Esophagus squamous epithelium (tissue), 5 donors: ENCODE data around the gene BRINP3. TPM values are rescaled to one million over a fixed set of nuclear protein-coding genes. Genes with fewer than 3 reads are reported as not detected.

ENCODE experiments used
- DNase-seq: peaks from one replicate; lab custom pipeline; 2025; lab: John Stamatoyannopoulos, UW
- H3K27ac ChIP-seq, 4 donors: fragments of 200-600 bp; sonication (generic); one replicate each; pipeline ENCODE4 v1.5.1; 2016 to 2019; ENCODE audit warnings: mild to moderate bottlenecking in 1 of 4
- H3K27me3 ChIP-seq, 4 donors: fragments of 200-600 bp; sonication (generic); 1 replicate in 3 of 4; 2 replicates in 1 of 4; pipeline versions ENCODE4 v1.5.1 to v1.6.0; 2017 to 2021; ENCODE audit warnings: antibody characterized with exemption in 1 of 4
- H3K36me3 ChIP-seq, 3 donors: fragments of 200-600 bp; sonication (generic); one replicate each; pipeline ENCODE4 v1.5.1; 2016 to 2019
- H3K4me1 ChIP-seq, 3 donors: fragments of 200-600 bp; sonication (generic); one replicate each; pipeline ENCODE4 v1.5.1; 2017 to 2019
- H3K4me3 ChIP-seq, 4 donors: fragments of 200-600 bp; sonication (generic); 1 replicate in 3 of 4; 2 replicates in 1 of 4; pipeline ENCODE4 v1.5.1; 2016 to 2019; ENCODE audit warnings: mild to moderate bottlenecking in 2 of 4, moderate library complexity in 1 of 4
- H3K9me3 ChIP-seq, 3 donors: fragments of 200-600 bp; sonication (generic); one replicate each; pipeline ENCODE4 v1.5.1; 2016 to 2019
- CTCF ChIP-seq, 6 experiments: fragments of 450-650 bp in 4 of 6; fragments of 200-600 bp in 2 of 6; sonication (generic) in 2 of 6; IDR thresholded peaks; one replicate each; pipeline ENCODE4 v1.5.1; 2016 to 2019; ENCODE audit warnings: antibody characterized with exemption in 6 of 6, mild to moderate bottlenecking in 4 of 6, moderate library complexity in 4 of 6
- POLR2A ChIP-seq, 4 donors: fragments of 450-650 bp; IDR thresholded peaks; one replicate each; pipeline ENCODE4 v1.6.1; 2017; ENCODE audit warnings: antibody characterized with exemption in 4 of 4, mild to moderate bottlenecking in 4 of 4, moderate library complexity in 3 of 4
- WGBS, 2 donors: methylation state at CpG; one replicate each; pipeline ENCODE4 v1.1.5; 2018; 5-methylcytosine and 5-hydroxymethylcytosine counted together
- intact Hi-C: fragments of 100-400 bp; cut with DNase I; formaldehyde crosslinking; loops from one replicate; pipeline ENCODE4 v1.15.0; 2022
- total RNA-seq, 4 donors: library from RNA; depleted of rRNA; stranded (reverse); fragments of >200 nt; gene quantifications; one replicate each; pipeline ENCODE4 v1.1.0, GENCODE V29; 2016
- donor health status: DM: yes; HTN: yes; CAD: no.

BRINP3 gene
- total RNA-seq, 4 donors from 2014 or later = 0.50 to 0.95 TPM; not detected in 2

DNA sequence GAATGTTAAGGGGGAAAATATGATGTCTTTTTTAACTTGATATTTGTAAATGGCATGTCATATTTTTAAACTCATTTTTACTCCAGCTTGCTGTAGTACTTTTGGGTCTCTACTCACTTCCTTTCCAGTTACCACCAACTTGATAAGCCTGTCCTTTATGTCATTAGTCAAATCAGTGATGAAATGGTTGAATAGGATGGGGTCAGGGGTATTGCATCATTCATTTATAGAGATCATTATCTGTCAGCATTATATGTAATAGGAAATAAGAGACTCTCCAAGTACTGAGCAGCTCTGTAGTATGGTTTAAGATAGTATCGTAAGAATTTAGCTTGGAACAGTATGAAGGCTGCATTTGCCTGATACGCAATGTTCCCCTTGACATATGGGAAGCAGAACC is 227.3 kb downstream of the BRINP3 start:
- no peak overlapping the region for H3K4me3 ChIP-seq
- no peaks in the 10 kb centered on the region for H3K4me1 ChIP-seq
- H3K27ac ChIP-seq = no peak overlapping the region
- H3K9me3 ChIP-seq = no peaks in the 10 kb centered on the region
- no peak for DNase-seq
- no peaks in the 10 kb centered on the region for H3K36me3 ChIP-seq
- H3K27me3 ChIP-seq = no peaks in the 10 kb centered on the region
- intact Hi-C loops = no loop called here
- 92 to 96% methylated on average over 2 of the region's 2 CpGs for WGBS, 2 donors
- no peak for TF ChIP-seq POLR2A (IDR thresholded peaks at IDR 0.05)

- Histone ChIP-seq H3K4me1 (no peaks in the 10 kb centered on the region), H3K27me3 (no peaks in the 10 kb centered on the region), H3K36me3 (no peaks in the 10 kb centered on the region), H3K27ac (no peak overlapping the region), H3K4me3 (no peak overlapping the region), H3K9me3 (no peaks in the 10 kb centered on the region)
- 26 to 43% methylated on average over 4 of the region's 4 CpGs for WGBS, 2 donors
- DNase-seq = no peak
- TF ChIP-seq CTCF (IDR thresholded peaks at IDR 0.05) (no peak), POLR2A (IDR thresholded peaks at IDR 0.05) (no peak)
- intact Hi-C loops = no loop called here
Measured at GRCh38 chr1:190244406-190244805, 233.3 kb downstream of the BRINP3 start.

DNA sequence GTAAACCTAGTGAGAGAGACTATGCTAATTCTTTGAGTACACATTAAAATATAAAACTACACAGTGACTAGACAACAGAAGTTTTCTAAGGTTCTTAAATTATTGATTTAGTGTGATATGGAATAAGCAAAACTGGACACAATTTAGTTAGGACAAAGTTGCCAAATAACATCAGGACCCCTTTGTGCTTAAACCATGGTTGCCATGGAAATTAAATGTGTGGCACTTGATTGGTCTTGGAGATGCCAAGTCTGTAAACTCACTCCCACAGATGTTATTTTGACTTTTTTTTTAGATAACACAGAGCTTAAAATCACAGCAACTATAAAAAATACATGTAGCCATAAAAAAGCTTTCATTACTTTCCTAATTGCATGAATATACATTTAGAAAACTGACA is 234.6 kb downstream of the BRINP3 start:
- intact Hi-C loops = no loop called here
- Histone ChIP-seq H3K4me1 (no peaks in the 10 kb centered on the region), H3K27me3 (no peaks in the 10 kb centered on the region), H3K36me3 (no peaks in the 10 kb centered on the region), H3K27ac (no peak overlapping the region), H3K4me3 (no peak overlapping the region), H3K9me3 (no peaks in the 10 kb centered on the region)
- no peak for DNase-seq
- TF ChIP-seq POLR2A (IDR thresholded peaks at IDR 0.05) (no peak), CTCF (IDR thresholded peaks at IDR 0.05) (no peak)

- Histone ChIP-seq H3K4me3 (no peak overlapping the region), H3K4me1 (no peaks in the 10 kb centered on the region), H3K9me3 (no peaks in the 10 kb centered on the region), H3K27me3 (no peaks in the 10 kb centered on the region), H3K27ac (no peak overlapping the region), H3K36me3 (no peaks in the 10 kb centered on the region)
- 39 to 46% methylated on average over 2 of the region's 2 CpGs for WGBS, 2 donors
- intact Hi-C loops = no loop called here
- no peak for DNase-seq
- TF ChIP-seq CTCF (IDR thresholded peaks at IDR 0.05) (no peak), POLR2A (IDR thresholded peaks at IDR 0.05) (no peak)
Measured at GRCh38 chr1:190226006-190226405, 251.7 kb downstream of the BRINP3 start.

DNA sequence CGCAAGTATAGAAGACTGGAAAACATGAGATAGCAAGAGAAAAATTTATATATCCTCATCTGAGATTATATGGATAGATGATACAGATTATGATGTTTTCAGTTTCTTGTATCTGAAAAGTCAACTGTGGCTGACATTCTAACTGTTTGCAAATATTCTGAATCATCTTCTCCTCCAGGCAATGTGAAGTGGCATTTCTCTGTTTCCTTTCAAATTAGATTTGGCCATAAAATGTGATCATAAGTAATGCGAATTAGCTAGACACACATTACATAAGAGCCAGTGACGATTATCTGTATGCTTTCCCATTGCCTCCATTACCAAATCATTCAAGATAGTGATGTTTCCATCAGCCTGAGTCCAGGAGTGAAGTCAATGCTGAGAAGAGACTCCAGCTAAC is 265.2 kb downstream of the BRINP3 start:
- H3K9me3 ChIP-seq = no peaks in the 10 kb centered on the region
- WGBS, 2 donors = 68 to 73% methylated on average over 3 of the region's 3 CpGs
- H3K4me3 ChIP-seq = no peak overlapping the region
- H3K4me1 ChIP-seq = no peaks in the 10 kb centered on the region
- DNase-seq = no peak
- H3K27me3 ChIP-seq = no peaks in the 10 kb centered on the region
- H3K27ac ChIP-seq = no peak overlapping the region
- intact Hi-C loops = no loop called here
- no peaks in the 10 kb centered on the region for H3K36me3 ChIP-seq
- TF ChIP-seq CTCF (IDR thresholded peaks at IDR 0.05) (no peak), POLR2A (IDR thresholded peaks at IDR 0.05) (no peak)

GRCh38 chr1:190207733-190208132 is 269.9 kb downstream of the BRINP3 start:
- DNase-seq = no peak
- Histone ChIP-seq H3K27ac (no peak overlapping the region), H3K27me3 (no peaks in the 10 kb centered on the region), H3K4me1 (no peaks in the 10 kb centered on the region), H3K4me3 (no peak overlapping the region), H3K9me3 (no peaks in the 10 kb centered on the region), H3K36me3 (no peaks in the 10 kb centered on the region)
- WGBS, 2 donors = 72 to 83% methylated on average over 4 of the region's 4 CpGs
- TF ChIP-seq CTCF (IDR thresholded peaks at IDR 0.05) (no peak), POLR2A (IDR thresholded peaks at IDR 0.05) (no peak)
- intact Hi-C loops = no loop called here
